GM12891 (cell line): Measurements from ENCODE around the gene RASA1.

Experiments
- PAX5 ChIP-seq: IDR thresholded peaks from 2 replicates; pipeline ENCODE4 v1.6.1; 2011; ENCODE audit warnings: low read length, moderate library complexity, mild to moderate bottlenecking; ENCODE audit not compliant: insufficient read depth, severe bottlenecking
- POLR2A ChIP-seq: IDR thresholded peaks from 2 replicates; pipeline ENCODE4 v1.6.1; 2011; ENCODE audit warnings: low read depth, low read length, control low read depth
- POLR2AphosphoS5 ChIP-seq: IDR thresholded peaks from 2 replicates; pipeline ENCODE4 v1.6.1; 2011; ENCODE audit warnings: low read depth, low read length, control low read depth

DNA sequence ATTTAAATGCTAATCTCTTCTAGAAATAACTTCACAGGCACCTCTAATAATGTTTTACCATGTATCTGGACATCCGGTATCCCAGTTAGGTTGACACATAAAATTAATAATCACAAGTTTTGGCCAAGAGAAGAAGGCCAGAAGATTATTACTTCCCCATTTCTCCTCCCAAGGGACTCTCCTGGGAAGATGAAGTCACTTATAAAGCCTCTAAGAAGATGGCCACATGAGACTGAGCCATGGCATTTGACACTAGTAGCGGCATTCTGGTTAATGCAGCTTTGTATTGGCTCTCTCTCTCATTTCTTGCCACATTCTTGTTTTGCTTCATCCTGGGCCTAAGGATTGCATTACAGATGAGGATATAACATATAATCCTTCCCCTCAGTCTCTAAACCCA is 34.5 kb upstream of the RASA1 start:
- TF ChIP-seq POLR2A: no peak
- no peak for TF ChIP-seq PAX5
- TF ChIP-seq POLR2AphosphoS5: no peak
